Lower leg skin (tissue), 4 donors: ENCODE measurements around the gene HACD4. TPM values are rescaled to one million over a fixed set of nuclear protein-coding genes. Genes with fewer than 3 reads are reported as not detected.
"Not testable (repeated sequence)": the region's sequence is repeated elsewhere in the genome, so short reads cannot be mapped to it uniquely, and the experiment has no call there.

Source experiments
- DNase-seq, 2 donors: peaks; one replicate each; pipeline ENCODE4 v3.0.0-alpha.2; 2019; ENCODE audit warnings: low spot score in 2 of 2
- H3K4me3 ChIP-seq: fragments of 200-600 bp; sonication (generic); 2 replicates; pipeline ENCODE4 v1.5.1; 2017; ENCODE audit warnings: mild to moderate bottlenecking, low read depth; ENCODE audit not compliant: poor library complexity, severe bottlenecking
- CTCF ChIP-seq, 3 donors: fragments of 450-650 bp; IDR thresholded peaks; one replicate each; pipeline ENCODE4 v1.5.1; 2016; ENCODE audit warnings: antibody characterized with exemption in 3 of 3, mild to moderate bottlenecking in 3 of 3, moderate library complexity in 2 of 3
- POLR2A ChIP-seq, 2 donors: fragments of 450-650 bp; IDR thresholded peaks; one replicate each; pipeline ENCODE4 v1.6.1; 2016 to 2017; ENCODE audit warnings: antibody characterized with exemption in 2 of 2, mild to moderate bottlenecking in 1 of 2, moderate library complexity in 1 of 2
- WGBS, 2 donors: methylation state at CpG; one replicate each; pipeline ENCODE4 v1.1.5; 2018; 5-methylcytosine and 5-hydroxymethylcytosine counted together
- intact Hi-C: fragments of 100-400 bp; cut with DNase I; formaldehyde crosslinking; loops from one replicate; pipeline ENCODE4 v1.15.0; 2023; ENCODE audit warnings: low total_unique reads
- total RNA-seq, 4 donors: library from RNA; depleted of rRNA; stranded (reverse); fragments of >200 nt; gene quantifications; one replicate each; pipeline ENCODE4 v1.1.0, GENCODE V29; 2016

The HACD4 gene
- total RNA-seq, 4 donors from 2014 or later, result 1.0 to 3.8 (median 2.8) TPM

GRCh38 chr9:20978249-20978648, 53.2 kb downstream of the HACD4 start:
- TF ChIP-seq CTCF (IDR thresholded peaks at IDR 0.05) (no peak), POLR2A (IDR thresholded peaks at IDR 0.05) (no peak)
- H3K4me3 ChIP-seq, result no peak overlapping the region
- intact Hi-C loops, result no loop called here
- DNase-seq, result no peak
- WGBS, 2 donors, result 92 to 94% methylated on average over 2 of the region's 2 CpGs

DNA sequence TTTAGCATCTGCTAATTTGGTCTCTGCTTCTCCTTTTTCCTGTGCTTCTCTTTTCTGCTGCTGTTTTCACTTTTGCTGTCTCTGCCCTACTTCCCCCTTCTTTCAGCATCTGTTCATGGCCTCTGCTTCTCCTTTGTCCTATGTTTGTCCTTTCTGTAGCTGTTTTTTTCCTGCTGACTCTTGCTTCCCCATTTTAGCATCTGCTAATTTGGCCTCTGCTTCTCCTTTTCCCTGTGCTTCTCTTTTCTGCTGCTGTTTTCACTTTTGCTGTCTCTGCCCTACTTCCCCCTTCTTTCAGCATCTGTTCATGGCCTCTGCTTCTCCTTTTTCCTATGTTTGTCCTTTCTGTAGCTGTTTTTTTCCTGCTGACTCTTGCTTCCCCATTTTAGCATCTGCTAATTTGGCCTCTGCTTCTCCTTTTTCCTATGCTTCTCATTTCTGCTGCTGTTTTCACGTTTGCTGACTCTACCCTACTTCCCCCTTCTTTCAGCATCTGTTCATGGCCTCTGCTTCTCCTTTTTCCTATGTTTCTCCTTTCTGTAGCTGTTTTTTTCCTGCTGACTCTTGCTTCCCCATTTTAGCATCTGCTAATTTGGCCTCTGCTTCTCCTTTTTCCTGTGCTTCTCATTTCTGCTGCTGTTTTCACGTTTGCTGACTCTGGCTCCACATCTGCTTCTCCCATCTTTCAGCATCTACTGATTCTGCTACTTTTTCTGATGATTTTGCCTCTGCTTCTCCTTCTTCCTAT, 57.1 kb downstream of the HACD4 start:
- whole genome bisulfite sequencing, 2 donors, result 74 to 80% methylated on average over 2 of the region's 2 CpGs
- DNase-seq, H3K4me3 ChIP-seq, intact Hi-C loops: not testable (repeated sequence)

DNA sequence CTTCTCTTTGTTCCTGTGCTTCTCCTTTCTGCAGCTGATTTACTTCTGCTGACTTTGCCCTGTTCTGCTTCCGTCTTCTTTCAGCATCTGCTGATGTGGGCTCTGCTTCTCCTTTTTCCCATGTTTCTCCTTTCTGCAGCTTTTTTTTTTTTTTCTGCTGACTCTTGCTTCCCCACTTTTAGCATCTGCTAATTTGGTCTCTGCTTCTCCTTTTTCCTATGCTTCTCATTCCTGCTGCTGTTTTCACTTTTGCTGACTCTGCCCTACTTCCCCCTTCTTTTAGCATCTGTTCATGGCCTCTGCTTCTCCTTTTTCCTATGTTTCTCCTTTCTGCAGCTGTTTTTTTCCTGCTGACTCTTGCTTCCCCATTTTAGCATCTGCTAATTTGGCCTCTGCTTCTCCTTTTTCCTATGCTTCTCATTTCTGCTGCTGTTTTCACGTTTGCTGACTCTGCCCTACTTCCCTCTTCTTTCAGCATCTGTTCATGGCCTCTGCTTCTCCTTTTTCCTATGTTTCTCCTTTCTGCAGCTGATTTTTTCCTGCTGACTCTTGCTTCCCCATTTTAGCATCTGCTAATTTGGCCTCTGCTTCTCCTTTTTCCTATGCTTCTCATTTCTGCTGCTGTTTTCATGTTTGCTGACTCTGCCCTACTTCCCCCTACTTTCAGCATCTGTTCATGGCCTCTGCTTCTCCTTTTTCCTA, 58.0 kb downstream of the HACD4 start:
- 76 to 89% methylated on average over 2 of the region's 2 CpGs for WGBS, 2 donors
- intact Hi-C loops, DNase-seq, H3K4me3 ChIP-seq: not testable (repeated sequence)

GRCh38 chr9:20972684-20973083, 58.8 kb downstream of the HACD4 start:
- TF ChIP-seq POLR2A (IDR thresholded peaks at IDR 0.05) (no peak), CTCF (IDR thresholded peaks at IDR 0.05) (no peak)
- DNase-seq, result no peak
- WGBS, 2 donors, result 89 to 96% methylated on average over 1 of the region's 1 CpG
- no peak overlapping the region for H3K4me3 ChIP-seq
- intact Hi-C loops, result no loop called here

DNA sequence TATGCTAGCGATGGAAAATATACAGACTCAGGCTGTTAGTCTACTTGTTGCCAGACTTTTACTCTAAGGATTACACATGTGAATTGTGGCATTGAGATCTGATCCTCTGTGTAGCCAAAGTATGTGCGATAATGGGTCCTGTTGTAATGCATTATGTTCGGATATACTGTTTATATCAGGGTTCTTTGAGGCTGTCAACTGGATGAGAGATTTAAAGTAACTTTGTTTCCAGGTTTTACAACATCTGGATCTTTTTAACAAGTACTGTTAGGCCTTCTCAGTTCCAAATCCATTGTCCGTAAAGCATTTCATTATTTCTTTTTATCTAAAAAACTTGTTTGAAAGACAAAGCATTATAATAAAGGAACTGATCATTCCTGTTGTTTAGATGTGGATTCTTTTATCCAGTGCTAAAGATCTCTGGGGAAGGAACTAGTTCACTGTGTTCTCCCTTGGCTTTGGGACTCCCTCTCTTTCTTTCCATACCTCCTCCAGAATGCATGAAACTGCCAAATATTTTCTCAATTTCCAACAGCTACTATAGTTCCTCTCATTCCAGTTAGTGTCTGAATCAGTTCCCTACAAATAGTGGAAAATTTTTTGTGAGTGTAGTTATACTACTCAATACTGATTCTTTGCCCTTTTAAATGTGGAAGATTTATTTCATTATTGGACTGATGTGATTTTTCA, 68.8 kb downstream of the HACD4 start:
- WGBS, 2 donors, result 79 to 82% methylated on average over 4 of the region's 4 CpGs
- DNase-seq, result no peak
- intact Hi-C loops, result loop anchor here (10.0 kb wide), 1 partner anchor 588 kb away; no protein-coding TSS in a partner anchor

GRCh38 chr9:20950707-20951106, 80.7 kb downstream of the HACD4 start:
- no peak for TF ChIP-seq POLR2A (IDR thresholded peaks at IDR 0.05)
- no peak for TF ChIP-seq CTCF (IDR thresholded peaks at IDR 0.05)
- WGBS, 2 donors, result 87 to 96% methylated on average over 2 of the region's 2 CpGs
- H3K4me3 ChIP-seq, result no peak overlapping the region
- intact Hi-C loops, result no loop called here
- DNase-seq, result no peak

More for the DNA sequence above, 68.8 kb downstream of the HACD4 start:
- H3K4me3 ChIP-seq, result no peak overlapping the region
- no peak for TF ChIP-seq CTCF (IDR thresholded peaks at IDR 0.05)
- TF ChIP-seq POLR2A (IDR thresholded peaks at IDR 0.05), result no peak

Other genes starting within 250 kb of the HACD4 start
- gene IFNB1, start 46.3 kb upstream of the HACD4 start, total RNA-seq, result not detected
- not detected for gene IFNW1, start 110.2 kb upstream of the HACD4 start, total RNA-seq
- gene IFNA21, start 135.0 kb upstream of the HACD4 start, total RNA-seq, result not detected
- not detected for gene IFNA4, start 155.9 kb upstream of the HACD4 start, total RNA-seq
- not detected for gene IFNA7, start 170.6 kb upstream of the HACD4 start, total RNA-seq
- not detected for gene IFNA10, start 175.5 kb upstream of the HACD4 start, total RNA-seq
- not detected for gene IFNA16, start 185.7 kb upstream of the HACD4 start, total RNA-seq
- gene IFNA17, start 196.6 kb upstream of the HACD4 start, total RNA-seq, result not detected
- gene IFNA14, start 208.4 kb upstream of the HACD4 start, total RNA-seq, result not detected